K562 (cell line): ENCODE measurements around the gene KCTD8.

Experiments used
- BCL6 ChIP-seq: fragments of 250-450 bp; sonication (Bioruptor Pico); IDR thresholded peaks from 2 replicates; pipeline ENCODE4 v1.4.0; 2020
- CAMTA2 ChIP-seq: fragments of 250-450 bp; sonication (Bioruptor Pico); conservative IDR thresholded peaks from 2 replicates; pipeline ENCODE4 v1.5.1; 2022
- ELK1 ChIP-seq: sonication (generic); formaldehyde crosslinking; IDR thresholded peaks from 2 replicates; pipeline ENCODE4 v1.8.1; 2022; ENCODE audit warnings: missing genetic modification reagents
- EZH2 ChIP-seq: IDR thresholded peaks from 2 replicates; pipeline ENCODE4 v1.6.1; 2012; ENCODE audit warnings: low read depth, mild to moderate bottlenecking, inconsistent platforms, low read length, borderline replicate concordance
- HIVEP1 ChIP-seq: fragments of 250-450 bp; sonication (Bioruptor Pico); IDR thresholded peaks from 2 replicates; pipeline ENCODE4 v1.4.0; 2020; ENCODE audit warnings: mild to moderate bottlenecking
- JUND ChIP-seq, 2 experiments: IDR thresholded peaks; 2 replicates in 1 of 2; 3 replicates in 1 of 2; pipeline ENCODE4 v1.6.1; 2011; ENCODE audit warnings: borderline replicate concordance in 2 of 2, low read depth in 2 of 2, low read length in 2 of 2, improper control_type of control experiment in 1 of 2, missing biosample characterization in 1 of 2, missing genetic modification characterization in 1 of 2, missing genetic modification reagents in 1 of 2
- KDM1A ChIP-seq, 2 experiments: fragments of 450-650 bp; IDR thresholded peaks; 2 replicates each; pipeline ENCODE4 v1.6.1; 2016; ENCODE audit warnings: mild to moderate bottlenecking in 2 of 2
- POLR2A ChIP-seq: fragments of 450-650 bp; conservative IDR thresholded peaks from 2 replicates; pipeline ENCODE4 v1.6.1; 2016
- POLR2AphosphoS5 ChIP-seq: IDR thresholded peaks from 2 replicates; pipeline ENCODE4 v1.6.1; 2011; ENCODE audit warnings: mild to moderate bottlenecking, low read depth, low read length, moderate library complexity; ENCODE audit not compliant: control insufficient read depth, insufficient read depth
- SIRT6 ChIP-seq: IDR thresholded peaks from one replicate; pipeline ENCODE4 v1.6.1; 2012; ENCODE audit warnings: low read depth, mild to moderate bottlenecking, control low read depth, inconsistent platforms, low read length, moderate library complexity
- ZBTB2 ChIP-seq: fragments of 450-650 bp; IDR thresholded peaks from 2 replicates; pipeline ENCODE4 v1.6.1; 2016; ENCODE audit warnings: antibody characterized with exemption
- TF ChIP-seq, protein P1 (sequence below), 3 experiments: IDR thresholded peaks in 2 of 3; conservative IDR thresholded peaks in 1 of 3; 2 replicates each; pipeline ENCODE4 v1.5.1; 2011 to 2012; ENCODE audit warnings: low read length in 3 of 3, mild to moderate bottlenecking in 3 of 3, control low read depth in 2 of 3, improper control_type of control experiment in 1 of 3, inconsistent platforms in 1 of 3, low read depth in 1 of 3, mixed read lengths in 1 of 3, moderate library complexity in 1 of 3; ENCODE audit not compliant: insufficient read depth in 2 of 3
- TF ChIP-seq, protein P2 (sequence below): IDR thresholded peaks from 2 replicates; pipeline ENCODE4 v1.6.1; 2012; ENCODE audit warnings: low read depth, low read length, improper control_type of control experiment, borderline replicate concordance
- TF ChIP-seq, protein P3 (sequence below): IDR thresholded peaks from 3 replicates; pipeline ENCODE4 v1.6.1; 2011; ENCODE audit warnings: borderline replicate concordance, mild to moderate bottlenecking; ENCODE audit not compliant: insufficient read length, insufficient read depth

GRCh38 chr4:44425614-44426208, 22.9 kb downstream of the KCTD8 start:
- TF ChIP-seq POLR2A (no peak), ELK1 (no peak), CAMTA2 (CRISPR knock-in tag) (no peak), SIRT6 (no peak), POLR2AphosphoS5 (no peak), EZH2 (no peak), KDM1A (IDR thresholded peaks at IDR 0.05) (no peak), HIVEP1 (CRISPR knock-in tag) (no peak), ZBTB2 (no peak), BCL6 (CRISPR knock-in tag) (no peak), JUND (IDR thresholded peaks at IDR 0.05; ENCODE audit: borderline replicate concordance, low read depth, low read length) (no peak), JUND (tag; IDR thresholded peaks at IDR 0.05; ENCODE audit: borderline replicate concordance, low read depth, low read length) (no peak)
- TF ChIP-seq, protein P1, sequence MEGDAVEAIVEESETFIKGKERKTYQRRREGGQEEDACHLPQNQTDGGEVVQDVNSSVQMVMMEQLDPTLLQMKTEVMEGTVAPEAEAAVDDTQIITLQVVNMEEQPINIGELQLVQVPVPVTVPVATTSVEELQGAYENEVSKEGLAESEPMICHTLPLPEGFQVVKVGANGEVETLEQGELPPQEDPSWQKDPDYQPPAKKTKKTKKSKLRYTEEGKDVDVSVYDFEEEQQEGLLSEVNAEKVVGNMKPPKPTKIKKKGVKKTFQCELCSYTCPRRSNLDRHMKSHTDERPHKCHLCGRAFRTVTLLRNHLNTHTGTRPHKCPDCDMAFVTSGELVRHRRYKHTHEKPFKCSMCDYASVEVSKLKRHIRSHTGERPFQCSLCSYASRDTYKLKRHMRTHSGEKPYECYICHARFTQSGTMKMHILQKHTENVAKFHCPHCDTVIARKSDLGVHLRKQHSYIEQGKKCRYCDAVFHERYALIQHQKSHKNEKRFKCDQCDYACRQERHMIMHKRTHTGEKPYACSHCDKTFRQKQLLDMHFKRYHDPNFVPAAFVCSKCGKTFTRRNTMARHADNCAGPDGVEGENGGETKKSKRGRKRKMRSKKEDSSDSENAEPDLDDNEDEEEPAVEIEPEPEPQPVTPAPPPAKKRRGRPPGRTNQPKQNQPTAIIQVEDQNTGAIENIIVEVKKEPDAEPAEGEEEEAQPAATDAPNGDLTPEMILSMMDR (IDR thresholded peaks at IDR 0.05 in 2 of 3, conservative IDR thresholded peaks at IDR 0.05 in 1 of 3; ENCODE audit: insufficient read depth in 2 of 3, low read depth in 1 of 3, low read length in 3 of 3), result peak in 1 of 3 experiments; percentile 2; a peak in 1 of 6 replicates
- TF ChIP-seq, protein P2, sequence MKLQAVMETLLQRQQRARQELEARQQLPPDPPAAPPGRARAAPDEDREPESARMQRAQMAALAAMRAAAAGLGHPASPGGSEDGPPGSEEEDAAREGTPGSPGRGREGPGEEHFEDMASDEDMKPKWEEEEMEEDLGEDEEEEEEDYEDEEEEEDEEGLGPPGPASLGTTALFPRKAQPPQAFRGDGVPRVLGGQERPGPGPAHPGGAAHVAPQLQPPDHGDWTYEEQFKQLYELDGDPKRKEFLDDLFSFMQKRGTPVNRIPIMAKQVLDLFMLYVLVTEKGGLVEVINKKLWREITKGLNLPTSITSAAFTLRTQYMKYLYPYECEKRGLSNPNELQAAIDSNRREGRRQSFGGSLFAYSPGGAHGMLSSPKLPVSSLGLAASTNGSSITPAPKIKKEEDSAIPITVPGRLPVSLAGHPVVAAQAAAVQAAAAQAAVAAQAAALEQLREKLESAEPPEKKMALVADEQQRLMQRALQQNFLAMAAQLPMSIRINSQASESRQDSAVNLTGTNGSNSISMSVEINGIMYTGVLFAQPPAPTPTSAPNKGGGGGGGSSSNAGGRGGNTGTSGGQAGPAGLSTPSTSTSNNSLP, result no peak
- TF ChIP-seq, protein P3, sequence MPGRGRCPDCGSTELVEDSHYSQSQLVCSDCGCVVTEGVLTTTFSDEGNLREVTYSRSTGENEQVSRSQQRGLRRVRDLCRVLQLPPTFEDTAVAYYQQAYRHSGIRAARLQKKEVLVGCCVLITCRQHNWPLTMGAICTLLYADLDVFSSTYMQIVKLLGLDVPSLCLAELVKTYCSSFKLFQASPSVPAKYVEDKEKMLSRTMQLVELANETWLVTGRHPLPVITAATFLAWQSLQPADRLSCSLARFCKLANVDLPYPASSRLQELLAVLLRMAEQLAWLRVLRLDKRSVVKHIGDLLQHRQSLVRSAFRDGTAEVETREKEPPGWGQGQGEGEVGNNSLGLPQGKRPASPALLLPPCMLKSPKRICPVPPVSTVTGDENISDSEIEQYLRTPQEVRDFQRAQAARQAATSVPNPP, result no peak
